NB4 (cell line): ENCODE data around the gene CPNE6.

Experiments used
- DNase-seq: peaks from one replicate; pipeline ENCODE4 v3.0.0; 2010; ENCODE audit warnings: low read depth
- H3K4me3 ChIP-seq: one replicate; pipeline ENCODE4 v1.5.1; 2011; ENCODE audit warnings: mild to moderate bottlenecking, low read depth, low read length, moderate library complexity
- MYC ChIP-seq: IDR thresholded peaks from 2 replicates; pipeline ENCODE4 v1.6.1; 2011; ENCODE audit warnings: low read depth, low read length
- POLR2A ChIP-seq: IDR thresholded peaks from 2 replicates; pipeline ENCODE4 v1.6.1; 2011; ENCODE audit warnings: mild to moderate bottlenecking; ENCODE audit not compliant: insufficient read length; ENCODE audit errors: extremely low read depth
- TF ChIP-seq, protein P1 (sequence below): IDR thresholded peaks from 2 replicates; pipeline ENCODE4 v1.6.1; 2011; ENCODE audit warnings: low read depth, low read length
- TF ChIP-seq, protein P2 (sequence below): IDR thresholded peaks from one replicate; pipeline ENCODE4 v1.5.1; 2012; ENCODE audit warnings: low read depth, low read length

The CPNE6 gene

DNA sequence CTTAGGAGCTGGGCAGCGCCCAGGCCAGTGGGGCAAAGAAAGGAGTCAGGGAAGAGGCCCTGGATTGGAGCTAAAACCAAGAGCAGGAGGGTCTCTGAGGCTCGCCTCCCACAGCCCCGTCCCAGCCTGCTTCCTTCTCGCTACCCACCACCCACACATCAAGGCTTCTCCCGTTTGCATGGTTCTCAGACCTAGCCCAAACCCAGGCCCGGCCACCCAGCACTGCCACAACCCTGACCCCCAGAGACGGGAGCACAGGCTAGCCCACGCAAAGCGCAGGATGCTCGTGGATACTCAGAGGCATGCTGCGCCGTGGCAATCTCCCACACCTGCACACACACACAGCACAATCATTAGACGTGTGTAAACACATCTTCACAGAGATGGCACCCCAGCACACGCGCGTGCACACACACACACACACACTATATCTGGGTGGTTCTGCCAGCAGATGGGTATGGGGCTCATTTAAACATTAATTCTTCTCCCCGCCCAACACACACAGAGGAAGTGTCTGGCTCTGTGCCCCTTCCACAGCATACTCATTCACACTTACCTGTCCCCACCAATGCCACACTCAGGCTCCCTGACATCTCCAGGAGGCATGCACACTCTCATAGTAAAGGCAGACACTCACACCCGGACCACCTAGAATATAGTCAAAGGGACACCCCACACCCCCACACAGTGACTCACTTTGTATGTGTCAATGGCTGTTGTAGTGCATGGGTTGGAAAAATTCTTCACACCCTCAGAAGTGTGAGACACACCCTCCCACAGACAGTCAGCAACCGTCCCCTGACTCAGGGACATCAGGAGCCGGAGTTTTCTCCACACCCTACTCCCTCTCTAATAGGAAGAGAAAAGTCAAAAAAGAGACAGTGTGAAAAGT, 18.5 kb upstream of the CPNE6 start:
- TF ChIP-seq, protein P1, sequence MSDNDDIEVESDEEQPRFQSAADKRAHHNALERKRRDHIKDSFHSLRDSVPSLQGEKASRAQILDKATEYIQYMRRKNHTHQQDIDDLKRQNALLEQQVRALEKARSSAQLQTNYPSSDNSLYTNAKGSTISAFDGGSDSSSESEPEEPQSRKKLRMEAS, result no peak
- TF ChIP-seq POLR2A, result no peak
- no peak for TF ChIP-seq MYC
- TF ChIP-seq, protein P2, sequence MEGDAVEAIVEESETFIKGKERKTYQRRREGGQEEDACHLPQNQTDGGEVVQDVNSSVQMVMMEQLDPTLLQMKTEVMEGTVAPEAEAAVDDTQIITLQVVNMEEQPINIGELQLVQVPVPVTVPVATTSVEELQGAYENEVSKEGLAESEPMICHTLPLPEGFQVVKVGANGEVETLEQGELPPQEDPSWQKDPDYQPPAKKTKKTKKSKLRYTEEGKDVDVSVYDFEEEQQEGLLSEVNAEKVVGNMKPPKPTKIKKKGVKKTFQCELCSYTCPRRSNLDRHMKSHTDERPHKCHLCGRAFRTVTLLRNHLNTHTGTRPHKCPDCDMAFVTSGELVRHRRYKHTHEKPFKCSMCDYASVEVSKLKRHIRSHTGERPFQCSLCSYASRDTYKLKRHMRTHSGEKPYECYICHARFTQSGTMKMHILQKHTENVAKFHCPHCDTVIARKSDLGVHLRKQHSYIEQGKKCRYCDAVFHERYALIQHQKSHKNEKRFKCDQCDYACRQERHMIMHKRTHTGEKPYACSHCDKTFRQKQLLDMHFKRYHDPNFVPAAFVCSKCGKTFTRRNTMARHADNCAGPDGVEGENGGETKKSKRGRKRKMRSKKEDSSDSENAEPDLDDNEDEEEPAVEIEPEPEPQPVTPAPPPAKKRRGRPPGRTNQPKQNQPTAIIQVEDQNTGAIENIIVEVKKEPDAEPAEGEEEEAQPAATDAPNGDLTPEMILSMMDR, result no peak
- DNase-seq, result peak; percentile 14
- H3K4me3 ChIP-seq, result no peak overlapping the region

DNA sequence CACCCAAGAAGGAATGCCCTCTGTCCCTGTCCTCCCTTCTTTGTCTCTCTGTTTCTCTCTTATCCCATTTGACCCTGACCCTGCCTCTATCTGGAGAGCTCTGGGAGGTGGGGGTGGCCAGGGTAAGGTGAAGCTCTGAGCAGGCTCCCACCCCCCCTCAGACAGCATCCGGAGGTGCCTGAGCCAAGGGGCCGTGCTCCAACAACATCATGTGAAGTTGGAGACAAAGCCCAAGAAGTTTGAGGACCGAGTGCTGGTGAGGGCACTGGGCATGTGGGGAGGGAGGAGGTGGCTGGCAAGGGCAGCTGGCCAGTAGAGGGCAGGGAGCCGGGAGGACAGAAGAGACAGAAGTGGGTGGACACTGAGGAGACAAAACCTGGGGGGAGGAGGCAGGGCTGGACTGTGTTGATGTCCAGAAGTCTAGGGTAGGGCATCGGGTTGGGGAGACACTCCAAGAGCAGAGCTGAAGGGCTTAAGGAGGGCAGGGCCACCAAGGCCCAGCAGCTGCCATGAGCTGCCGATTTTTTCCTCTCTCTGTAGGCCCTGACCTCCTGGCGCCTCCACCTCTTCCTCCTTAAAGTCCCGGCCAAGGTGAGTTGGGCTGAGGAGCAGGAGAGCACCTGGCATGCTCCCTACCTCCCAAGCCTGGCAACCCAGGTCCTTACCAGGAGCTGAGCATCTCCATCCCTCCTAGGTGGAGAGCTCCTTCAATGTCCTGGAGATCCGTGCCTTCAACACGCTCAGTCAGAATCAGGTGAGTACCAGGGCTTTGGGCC, 17.6 kb upstream of the CPNE6 start:
- TF ChIP-seq MYC (no peak), POLR2A (no peak)
- TF ChIP-seq, protein P1, result no peak
- TF ChIP-seq, protein P2, result no peak
- H3K4me3 ChIP-seq, result no peak overlapping the region
- DNase-seq, result no peak

DNA sequence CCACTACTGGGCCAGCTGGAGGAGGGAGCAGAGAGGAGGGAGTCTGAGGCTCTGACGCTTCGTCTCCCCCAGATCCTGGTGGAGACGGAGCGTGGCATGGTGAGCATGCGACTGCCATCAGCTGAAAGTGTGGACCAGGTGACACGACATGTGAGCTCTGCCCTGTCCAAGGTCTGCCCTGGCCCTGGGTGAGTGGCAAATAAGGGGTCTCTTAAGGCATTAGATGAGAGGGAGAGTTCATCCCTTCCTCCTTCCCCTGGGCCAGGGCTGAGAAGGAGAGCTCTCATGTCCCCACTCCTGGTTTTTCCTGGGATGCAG, 17.1 kb upstream of the CPNE6 start:
- H3K4me3 ChIP-seq, result no peak overlapping the region
- no peak for DNase-seq
- TF ChIP-seq POLR2A (no peak), MYC (no peak)
- TF ChIP-seq, protein P2, result no peak
- TF ChIP-seq, protein P1, result no peak

DNA sequence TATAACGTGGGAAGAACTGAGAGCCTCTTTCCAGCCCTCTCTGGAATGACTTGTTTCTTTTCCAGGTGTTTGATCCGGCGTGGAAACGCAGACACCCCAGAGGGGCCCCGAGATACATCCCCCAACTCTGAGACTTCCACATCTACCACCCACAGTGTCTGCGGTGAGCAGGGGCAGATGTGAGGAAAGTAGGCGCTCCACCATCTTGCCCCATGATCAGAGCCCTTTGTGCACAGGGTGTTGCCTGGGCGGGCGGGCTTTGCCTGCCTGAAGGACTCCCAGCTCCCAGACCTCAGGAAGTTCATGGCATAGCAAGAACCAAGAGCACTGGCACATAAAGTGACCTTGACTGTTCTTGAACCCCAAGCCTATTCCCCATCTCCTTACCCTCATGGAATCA, 16.7 kb upstream of the CPNE6 start:
- no peak for DNase-seq
- TF ChIP-seq POLR2A (no peak), MYC (no peak)
- TF ChIP-seq, protein P2, result no peak
- TF ChIP-seq, protein P1, result no peak
- H3K4me3 ChIP-seq, result no peak overlapping the region

DNA sequence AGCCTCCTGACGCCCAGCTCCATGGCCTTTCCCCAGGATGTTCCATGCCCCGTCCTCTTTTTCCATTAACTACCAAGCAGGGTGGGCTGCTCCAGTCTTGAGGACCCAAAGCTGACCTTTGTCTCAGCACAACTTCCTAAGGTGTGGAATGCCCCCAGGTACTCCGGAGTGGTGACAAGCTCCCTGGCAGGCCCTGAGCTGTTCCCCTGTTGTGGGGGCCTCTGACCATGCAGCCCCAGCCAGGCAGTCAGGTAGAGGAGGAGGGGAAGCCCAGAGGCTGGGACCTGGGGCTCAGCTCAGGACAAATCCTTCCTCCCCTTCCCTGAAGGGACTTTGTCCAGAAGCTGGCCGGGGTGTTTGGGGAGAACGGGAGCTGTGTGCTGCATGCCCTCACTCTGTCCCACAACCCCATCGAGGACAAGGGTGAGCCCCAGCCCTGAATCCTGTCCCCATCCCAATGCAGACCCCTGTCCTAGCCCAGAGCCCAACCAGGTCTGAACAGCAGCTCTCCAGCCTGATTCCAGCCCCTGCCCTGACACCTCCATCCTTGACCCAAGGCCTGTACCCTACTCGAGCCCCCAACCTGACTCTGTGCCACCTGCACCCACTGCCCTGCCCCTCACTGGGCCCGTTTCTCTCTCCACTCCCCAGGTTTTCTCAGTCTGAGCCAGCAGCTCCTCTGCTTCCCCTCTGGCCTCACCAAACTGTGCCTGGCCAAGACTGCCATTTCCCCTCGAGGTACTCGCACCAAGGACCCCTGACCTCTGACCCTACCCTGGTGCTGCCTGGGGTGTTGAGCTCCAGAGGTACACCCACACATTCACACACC, 15.2 kb upstream of the CPNE6 start:
- DNase-seq, result no peak
- TF ChIP-seq MYC, result no peak
- no peak for TF ChIP-seq POLR2A
- TF ChIP-seq, protein P2, result no peak
- TF ChIP-seq, protein P1, result no peak
- H3K4me3 ChIP-seq, result no peak overlapping the region
